Kidney epithelial cell (primary cell): ENCODE measurements around the gene ID1. TPM values are rescaled to one million over a fixed set of nuclear protein-coding genes. Genes with fewer than 3 reads are reported as not detected.

Experiments
- DNase-seq: peaks from one replicate; pipeline ENCODE4 v3.0.0-alpha.2; 2010; ENCODE audit warnings: low read depth
- H3K27me3 ChIP-seq: 2 replicates; pipeline ENCODE4 v1.6.0; 2011; ENCODE audit warnings: low read length; ENCODE audit not compliant: control insufficient read depth, insufficient read depth
- H3K36me3 ChIP-seq: 2 replicates; pipeline ENCODE4 v1.5.1; 2011; ENCODE audit warnings: low read length; ENCODE audit not compliant: control insufficient read depth, insufficient read depth
- H3K4me3 ChIP-seq: 2 replicates; pipeline ENCODE4 v1.5.1; 2011; ENCODE audit warnings: low read depth, mild to moderate bottlenecking, control low read depth, low read length
- total RNA-seq: library from RNA; depleted of rRNA; stranded (reverse); fragments of >200 nt; gene quantifications from 2 replicates; pipeline ENCODE4 v1.2.3, GENCODE V29; 2015
- TF ChIP-seq, protein P1 (sequence below): IDR thresholded peaks from 2 replicates; pipeline ENCODE4 v1.5.1; 2011; ENCODE audit warnings: mild to moderate bottlenecking, moderate library complexity, low read length, control low read depth, inconsistent platforms; ENCODE audit not compliant: insufficient read depth, poor library complexity, severe bottlenecking

ID1 gene
- total RNA-seq, 1 donor from 2014 or later: 27.5 TPM

DNA sequence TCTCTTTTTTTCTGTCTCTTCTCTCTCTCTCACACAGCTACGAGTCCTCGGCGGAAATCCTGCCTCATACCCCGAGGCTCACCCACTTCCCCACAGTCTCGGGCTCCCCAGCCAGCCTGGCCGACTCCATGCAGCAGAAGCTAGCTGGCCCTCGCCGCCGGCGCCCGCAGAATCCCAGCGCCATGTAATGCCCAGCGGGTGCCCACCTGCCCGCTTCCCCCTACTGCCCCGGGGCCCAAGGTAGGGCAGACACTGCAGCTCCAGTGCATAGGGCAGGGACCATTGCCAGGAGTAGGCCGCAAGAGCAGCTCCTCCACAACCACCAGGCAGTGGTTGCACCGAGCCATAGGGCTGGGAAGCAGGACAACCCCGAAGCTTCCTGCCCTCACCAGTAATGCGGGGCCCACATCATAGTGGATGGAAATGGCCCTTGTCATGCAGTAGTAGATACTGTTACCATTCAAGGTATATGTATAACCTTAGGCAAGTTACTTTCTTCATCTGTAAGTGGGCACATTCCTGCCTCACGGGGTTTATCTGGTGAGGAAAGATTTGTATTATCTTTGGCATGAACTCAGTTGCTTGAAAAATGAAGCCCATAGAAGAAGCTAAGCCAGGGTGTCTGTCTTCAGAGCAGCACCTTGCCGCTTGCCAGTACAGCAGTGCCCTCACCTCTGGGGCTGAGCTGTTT, 36.9 kb upstream of the ID1 start:
- DNase-seq: no peak
- no peak overlapping the region for H3K4me3 ChIP-seq
- peaks cover 4% of the 10 kb centered on the region for H3K36me3 ChIP-seq
- no peaks in the 10 kb centered on the region for H3K27me3 ChIP-seq
- TF ChIP-seq, protein P1, sequence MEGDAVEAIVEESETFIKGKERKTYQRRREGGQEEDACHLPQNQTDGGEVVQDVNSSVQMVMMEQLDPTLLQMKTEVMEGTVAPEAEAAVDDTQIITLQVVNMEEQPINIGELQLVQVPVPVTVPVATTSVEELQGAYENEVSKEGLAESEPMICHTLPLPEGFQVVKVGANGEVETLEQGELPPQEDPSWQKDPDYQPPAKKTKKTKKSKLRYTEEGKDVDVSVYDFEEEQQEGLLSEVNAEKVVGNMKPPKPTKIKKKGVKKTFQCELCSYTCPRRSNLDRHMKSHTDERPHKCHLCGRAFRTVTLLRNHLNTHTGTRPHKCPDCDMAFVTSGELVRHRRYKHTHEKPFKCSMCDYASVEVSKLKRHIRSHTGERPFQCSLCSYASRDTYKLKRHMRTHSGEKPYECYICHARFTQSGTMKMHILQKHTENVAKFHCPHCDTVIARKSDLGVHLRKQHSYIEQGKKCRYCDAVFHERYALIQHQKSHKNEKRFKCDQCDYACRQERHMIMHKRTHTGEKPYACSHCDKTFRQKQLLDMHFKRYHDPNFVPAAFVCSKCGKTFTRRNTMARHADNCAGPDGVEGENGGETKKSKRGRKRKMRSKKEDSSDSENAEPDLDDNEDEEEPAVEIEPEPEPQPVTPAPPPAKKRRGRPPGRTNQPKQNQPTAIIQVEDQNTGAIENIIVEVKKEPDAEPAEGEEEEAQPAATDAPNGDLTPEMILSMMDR: no peak

DNA sequence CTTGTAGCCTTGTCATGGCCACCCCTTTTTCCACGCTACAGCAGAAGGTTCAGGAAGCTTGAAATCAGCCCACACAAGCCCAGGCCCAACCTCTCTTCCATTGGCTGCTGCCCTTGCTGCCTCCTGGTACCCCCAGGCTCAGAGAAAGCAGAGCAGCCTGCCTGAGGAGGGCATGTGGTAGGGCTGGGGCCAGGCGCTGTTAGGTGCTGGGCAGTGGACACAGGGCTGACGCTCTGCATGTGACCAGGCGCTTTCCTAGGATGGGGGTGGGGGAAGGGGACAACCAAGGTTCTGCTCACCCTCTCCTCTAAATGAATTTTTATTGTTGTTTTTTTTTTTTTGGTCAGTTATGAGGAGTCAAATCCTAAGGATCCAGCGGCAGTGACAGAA, 36.3 kb upstream of the ID1 start:
- peaks cover 4% of the 10 kb centered on the region for H3K36me3 ChIP-seq
- no peak for DNase-seq
- TF ChIP-seq, protein P1: no peak
- H3K4me3 ChIP-seq: no peak overlapping the region
- no peaks in the 10 kb centered on the region for H3K27me3 ChIP-seq

DNA sequence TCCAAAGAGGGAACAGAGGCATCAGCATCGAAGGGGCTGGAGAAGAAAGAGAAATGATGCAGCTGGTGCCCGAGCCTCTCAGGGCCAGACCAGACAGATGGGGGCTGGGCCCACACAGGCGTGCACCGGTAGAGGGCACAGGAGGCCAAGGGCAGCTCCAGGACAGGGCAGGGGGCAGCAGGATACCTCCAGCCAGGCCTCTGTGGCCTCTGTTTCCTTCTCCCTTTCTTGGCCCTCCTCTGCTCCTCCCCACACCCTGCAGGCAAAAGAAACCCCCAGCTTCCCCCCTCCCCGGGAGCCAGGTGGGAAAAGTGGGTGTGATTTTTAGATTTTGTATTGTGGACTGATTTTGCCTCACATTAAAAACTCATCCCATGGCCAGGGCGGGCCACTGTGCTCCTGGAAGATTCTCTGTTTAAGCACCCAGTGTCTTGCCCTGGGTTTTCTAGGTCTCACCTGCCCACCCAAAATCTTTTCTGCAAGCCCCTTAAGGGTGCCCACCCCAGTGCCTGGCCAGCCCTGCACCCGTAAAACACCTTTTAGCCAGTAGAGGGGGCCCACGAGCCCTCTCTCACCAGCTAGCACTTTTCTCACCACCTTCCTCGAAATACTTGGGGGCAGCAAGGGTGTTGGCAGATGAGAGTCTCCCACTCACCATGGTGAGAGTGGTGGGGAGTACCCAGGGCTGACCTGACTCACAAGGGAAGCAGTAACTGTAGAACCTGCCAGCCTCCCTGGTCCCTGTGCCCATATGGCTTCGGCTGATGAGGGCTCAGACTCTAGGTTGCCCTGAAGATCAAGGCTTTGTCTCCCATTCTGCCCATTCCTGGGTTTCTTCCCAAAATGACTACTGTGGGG, 35.7 kb upstream of the ID1 start:
- TF ChIP-seq, protein P1: peak; percentile 93
- no peak for DNase-seq
- Histone ChIP-seq H3K36me3 (peaks cover 4% of the 10 kb centered on the region), H3K4me3 (no peak overlapping the region), H3K27me3 (no peaks in the 10 kb centered on the region)

DNA sequence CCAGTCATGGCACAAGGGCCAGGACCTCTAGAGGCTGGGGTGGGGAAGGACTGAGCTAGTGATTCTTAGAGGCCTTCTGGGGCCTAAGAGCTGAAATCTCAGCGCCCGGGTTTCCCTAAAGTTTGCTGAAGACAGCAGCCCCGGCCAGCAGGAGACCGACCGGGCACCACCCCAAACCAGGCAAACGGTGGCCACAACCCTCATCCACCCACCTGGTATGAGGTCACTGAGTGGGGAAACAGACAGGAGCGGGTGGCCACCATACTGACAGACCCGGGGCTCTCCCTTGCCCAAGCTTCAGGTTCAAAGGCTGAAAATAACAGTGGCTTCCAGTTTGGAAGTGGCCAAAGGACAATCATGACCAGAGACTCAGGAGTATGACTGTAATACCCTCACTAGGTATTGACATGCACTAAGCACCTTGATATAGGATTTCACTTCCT, 35.0 kb upstream of the ID1 start:
- Histone ChIP-seq H3K27me3 (no peaks in the 10 kb centered on the region), H3K4me3 (no peak overlapping the region), H3K36me3 (peaks cover 4% of the 10 kb centered on the region)
- TF ChIP-seq, protein P1: no peak
- no peak for DNase-seq

DNA sequence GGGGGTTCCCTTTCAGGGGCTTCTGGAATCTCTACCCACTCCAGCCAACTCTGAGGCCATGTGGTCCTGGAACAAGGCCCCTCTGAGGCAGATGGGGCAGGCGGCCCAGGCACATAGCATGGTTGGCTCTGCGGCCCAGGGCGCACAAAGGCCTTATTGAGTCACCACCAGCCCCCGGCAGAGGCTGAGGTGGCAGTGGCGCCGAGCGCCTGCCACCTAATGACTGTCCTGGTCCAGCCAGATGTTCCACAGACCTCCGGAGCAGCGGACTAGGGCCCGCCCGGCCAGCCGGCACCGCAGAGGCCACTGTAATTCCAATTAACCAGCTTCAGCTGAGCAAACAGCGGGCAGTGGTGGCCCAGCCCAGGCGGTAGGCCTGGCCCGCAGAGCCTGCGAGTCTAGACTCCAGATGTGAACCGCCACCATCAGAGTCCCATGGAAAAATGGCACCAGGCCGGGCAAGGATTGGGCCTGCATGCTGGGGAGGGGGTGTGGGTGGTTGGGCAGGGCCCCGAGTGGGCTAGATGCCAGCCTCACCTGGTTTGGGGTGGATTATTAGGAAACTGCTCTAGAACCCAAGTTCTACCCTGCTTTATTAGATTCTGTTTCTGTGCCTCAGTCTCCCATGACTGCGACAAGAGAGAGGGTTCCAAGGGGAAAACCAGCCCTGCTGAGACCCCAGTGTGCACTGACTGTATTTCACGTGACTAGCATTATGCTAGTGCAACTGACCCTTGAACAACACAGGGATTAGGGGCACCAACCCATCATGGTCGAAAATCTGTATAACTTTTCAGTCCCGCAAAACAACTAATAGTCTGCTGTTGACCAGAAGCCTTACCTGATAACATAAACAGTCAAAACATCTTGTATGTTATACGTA, 34.1 kb upstream of the ID1 start:
- Histone ChIP-seq H3K36me3 (peaks cover 2% of the 10 kb centered on the region), H3K4me3 (no peak overlapping the region), H3K27me3 (no peaks in the 10 kb centered on the region)
- TF ChIP-seq, protein P1: no peak
- no peak for DNase-seq
